GM19043 (cell line): ENCODE measurements around the gene SUN5.

Experiments
- ATAC-seq: cut with Tn5 transposase; IDR thresholded peaks from one replicate; pipeline ENCODE4 v1.9.1; 2021; ENCODE audit warnings: low read depth; ENCODE audit not compliant: unreplicated experiment

Gene SUN5

GRCh38 chr20:33015700-33016580 lies 11.7 kb upstream of the SUN5 start:
- ATAC-seq, result no peak

GRCh38 chr20:33015114-33015484 lies 10.9 kb upstream of the SUN5 start:
- no peak for ATAC-seq

- ATAC-seq, result no peak
Measured at GRCh38 chr20:33014336-33015113, 10.3 kb upstream of the SUN5 start.

- no peak for ATAC-seq
Measured at GRCh38 chr20:33013701-33014326, 9.6 kb upstream of the SUN5 start.

GRCh38 chr20:33012327-33013189 lies 8.3 kb upstream of the SUN5 start:
- no peak for ATAC-seq

- no peak for ATAC-seq
Measured at GRCh38 chr20:33010674-33011449, 6.6 kb upstream of the SUN5 start.

GRCh38 chr20:33010133-33010504 lies 5.9 kb upstream of the SUN5 start:
- no peak for ATAC-seq

- no peak for ATAC-seq
Measured at GRCh38 chr20:33009214-33010132, 5.2 kb upstream of the SUN5 start.

GRCh38 chr20:33008336-33009213 lies 4.3 kb upstream of the SUN5 start:
- no peak for ATAC-seq

GRCh38 chr20:33007376-33008335 lies 3.4 kb upstream of the SUN5 start, which contains the start of gene BPIFB2:
Gene BPIFB2, plus strand, starts transcription at chr20:33007704. Its CDS starts 871 bp downstream, at chr20:33008575.
- ATAC-seq, result no peak

GRCh38 chr20:33006776-33007375 lies 2.6 kb upstream of the SUN5 start:
- ATAC-seq, result no peak

- no peak for ATAC-seq
Measured at GRCh38 chr20:33005908-33006775, 1.9 kb upstream of the SUN5 start.

- no peak for ATAC-seq
Measured at GRCh38 chr20:33005132-33005566, 916 bp upstream of the SUN5 start.

GRCh38 chr20:33002087-33002808 lies 2.0 kb downstream of the SUN5 start:
- ATAC-seq, result no peak
